Small intestine (tissue), 7 donors: Measurements from ENCODE around the gene KISS1. TPM values are rescaled to one million over a fixed set of nuclear protein-coding genes. Genes with fewer than 3 reads are reported as not detected.

Source experiments
- DNase-seq, 2 donors: peaks; one replicate each; pipeline versions ENCODE4 v3.0.0 to v3.0.0-alpha.2; 2013
- FAIRE-seq: peaks from 2 replicates; lab custom pipeline; 2012; peaks lifted over from hg19 to GRCh38; lab: Jason Lieb, UNC
- H3K27ac ChIP-seq, 3 donors: one replicate each; pipeline ENCODE4 v1.5.1; 2013; ENCODE audit warnings: low read length in 2 of 3, mild to moderate bottlenecking in 2 of 3, control low read depth in 1 of 3, inconsistent platforms in 1 of 3, low read depth in 1 of 3, moderate library complexity in 1 of 3
- H3K27me3 ChIP-seq, 3 donors: one replicate each; pipeline ENCODE4 v1.6.1; 2013; ENCODE audit warnings: low read length in 3 of 3, inconsistent platforms in 1 of 3; ENCODE audit not compliant: control insufficient read depth in 3 of 3, insufficient read depth in 3 of 3
- H3K36me3 ChIP-seq, 3 donors: one replicate each; pipeline ENCODE4 v1.6.1; 2013; ENCODE audit warnings: low read length in 3 of 3, inconsistent platforms in 1 of 3, low read depth in 1 of 3, mild to moderate bottlenecking in 1 of 3, moderate library complexity in 1 of 3; ENCODE audit not compliant: control insufficient read depth in 3 of 3, insufficient read depth in 2 of 3
- H3K4me1 ChIP-seq, 3 donors: one replicate each; pipeline ENCODE4 v1.6.1; 2013; ENCODE audit warnings: low read length in 2 of 3, inconsistent platforms in 1 of 3, low read depth in 1 of 3, mild to moderate bottlenecking in 1 of 3, moderate library complexity in 1 of 3; ENCODE audit not compliant: control insufficient read depth in 3 of 3, insufficient read depth in 2 of 3
- H3K4me3 ChIP-seq, 3 donors: one replicate each; pipeline ENCODE4 v1.5.1; 2013; ENCODE audit warnings: low read length in 3 of 3, control low read depth in 1 of 3, inconsistent platforms in 1 of 3, low read depth in 1 of 3, mild to moderate bottlenecking in 1 of 3, moderate library complexity in 1 of 3
- H3K9me3 ChIP-seq, 2 donors: one replicate each; pipeline ENCODE4 v1.6.1; 2013; ENCODE audit warnings: low read depth in 1 of 2, low read length in 1 of 2; ENCODE audit not compliant: control insufficient read depth in 2 of 2, insufficient read depth in 1 of 2
- WGBS, 3 donors: extraction: QIAGEN DNeasy Blood & Tissue Kit; methylation state at CpG; one replicate each; pipeline ENCODE4 v1.1.7; 2013; 5-methylcytosine and 5-hydroxymethylcytosine counted together
- polyA plus RNA-seq, 4 donors: library from polyadenylated mRNA; stranded (reverse) in 3 of 4; unstranded in 1 of 4; fragments of 200-250 nt in 3 of 4; fragments of 120-200 nt in 1 of 4; gene quantifications; one replicate each; pipeline versions ENCODE4 v1.2.1 to v1.2.3, GENCODE V29; 2013
- donor health status: healthy with polysubstance abuse.
- donor health status: control.
- donor health status: control.
- donor health status: Bipolar disorder and iron deficiency.
- donor health status: healthy.

The KISS1 gene
- polyA plus RNA-seq, 4 donors = 4.0 to 22.7 (median 11.5) TPM

DNA sequence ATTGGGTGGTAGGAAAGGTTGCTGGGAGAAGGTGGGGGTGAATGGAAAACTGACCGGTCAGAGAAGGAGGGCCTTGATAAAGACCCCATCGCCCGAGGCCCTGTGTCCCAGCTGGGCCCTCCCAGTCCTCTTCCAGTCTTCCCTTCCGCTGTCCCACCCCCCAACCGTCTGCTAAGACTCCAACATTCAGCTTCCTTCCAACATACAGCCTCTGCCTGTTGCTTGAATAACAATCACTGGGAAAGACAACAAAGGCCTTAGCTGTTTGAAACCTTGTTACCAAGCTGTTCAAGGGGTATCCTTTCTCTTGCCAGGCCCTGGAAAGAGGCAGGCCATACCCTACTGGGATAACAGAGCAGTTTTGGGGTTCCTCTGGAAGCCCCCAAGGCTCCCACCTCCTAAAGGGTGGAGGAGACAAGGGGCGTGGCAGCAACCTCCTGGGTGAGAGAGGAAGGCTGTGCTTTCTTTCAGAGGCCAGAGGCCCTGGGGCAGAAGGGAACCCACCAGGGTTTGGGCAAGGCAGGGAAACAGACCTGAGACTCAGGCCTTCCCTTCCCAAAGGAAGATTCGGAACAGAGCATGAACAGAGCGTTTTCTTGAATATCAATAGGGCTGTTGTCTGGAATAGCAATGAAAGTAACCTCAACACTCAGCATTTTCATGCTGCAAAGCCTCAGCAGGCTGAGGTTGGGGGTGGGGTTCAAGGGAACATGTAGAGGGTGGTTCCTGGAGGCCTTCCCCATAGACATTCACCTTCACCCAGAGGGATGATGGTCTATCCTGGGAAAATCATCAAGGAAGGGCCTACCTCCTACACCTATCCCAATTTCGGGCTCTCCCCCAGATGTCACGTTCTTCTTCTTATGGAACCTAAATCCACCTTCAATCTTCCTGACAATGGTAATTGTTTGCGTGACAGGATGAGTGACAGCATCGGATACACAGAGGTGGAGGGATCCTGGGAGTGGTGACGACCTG is 48.6 kb downstream of the KISS1 start:
- FAIRE-seq = no peak

DNA sequence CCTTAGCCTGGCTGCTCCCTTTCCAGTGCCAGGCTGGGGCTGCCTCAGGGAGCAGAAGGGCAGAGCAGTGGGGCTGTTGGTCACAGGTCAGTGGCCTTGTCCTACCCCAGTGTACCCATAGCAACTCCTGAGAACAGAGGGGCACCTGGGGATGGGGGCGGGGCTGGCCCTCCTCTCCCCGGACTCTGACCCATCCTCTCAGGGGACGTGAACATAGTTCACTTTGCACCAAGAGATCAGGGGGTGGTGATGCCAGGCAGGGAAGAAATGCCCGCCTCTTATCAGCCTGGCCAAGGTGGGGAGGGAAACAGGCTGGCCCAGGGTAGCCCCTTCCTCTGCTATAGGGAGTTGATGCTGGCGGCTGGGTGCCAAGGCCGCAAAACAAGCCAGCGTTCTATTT is 49.3 kb downstream of the KISS1 start:
- H3K36me3 ChIP-seq = peaks cover 0 to 43% (median 0%) of the 10 kb centered on the region in 3 donors
- H3K4me3 ChIP-seq = no peak overlapping the region
- H3K27ac ChIP-seq = peak overlapping the region in 1 of 3 donors; percentile 72
- no peaks in the 10 kb centered on the region for H3K27me3 ChIP-seq
- peak; percentile 57 to 74 for DNase-seq
- H3K9me3 ChIP-seq = no peaks in the 10 kb centered on the region
- 36 to 64% (median 37%) methylated on average over 6 to 7 of the region's 7 CpGs for WGBS, 3 donors
- peaks cover 0 to 67% (median 0%) of the 10 kb centered on the region in 3 donors for H3K4me1 ChIP-seq
- FAIRE-seq = no peak

More for the DNA sequence above, 48.6 kb downstream of the KISS1 start:
- 71 to 83% (median 76%) methylated on average over 13 of the region's 13 CpGs for WGBS, 3 donors
- no peaks in the 10 kb centered on the region for H3K27me3 ChIP-seq
- peak overlapping the region in 1 of 3 donors; percentile 72 for H3K27ac ChIP-seq
- H3K36me3 ChIP-seq = peaks cover 0 to 40% (median 0%) of the 10 kb centered on the region in 3 donors
- no peak overlapping the region for H3K4me3 ChIP-seq
- no peak for DNase-seq
- peaks cover 0 to 66% (median 0%) of the 10 kb centered on the region in 3 donors for H3K4me1 ChIP-seq
- H3K9me3 ChIP-seq = no peaks in the 10 kb centered on the region

DNA sequence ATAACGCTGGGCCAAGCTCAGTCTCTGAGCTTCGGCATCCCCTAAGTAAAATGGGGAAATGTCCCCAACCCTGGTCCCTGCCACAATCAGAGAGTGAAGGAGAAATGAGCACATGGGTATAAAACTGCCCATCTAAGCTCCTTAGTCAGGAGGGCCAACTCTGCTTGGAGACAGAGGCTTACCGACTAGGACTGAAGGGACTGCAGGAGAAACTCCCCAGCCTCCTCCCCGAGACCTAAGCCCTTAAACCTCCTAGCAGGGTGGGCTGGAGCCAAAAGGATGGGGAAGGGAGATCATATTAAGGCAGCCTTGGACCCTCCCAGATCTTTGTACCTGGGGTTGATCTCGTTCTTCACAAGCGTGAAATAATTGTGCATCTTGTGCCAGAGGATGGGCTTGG is 50.0 kb downstream of the KISS1 start:
- peak overlapping the region in 1 of 3 donors; percentile 48 for H3K27ac ChIP-seq

GRCh38 chr1:204145033-204145504 is 51.2 kb downstream of the KISS1 start:
- H3K36me3 ChIP-seq = peaks cover 0 to 51% (median 0%) of the 10 kb centered on the region in 3 donors
- DNase-seq (peak in 1 of 2 donors; percentile 48), FAIRE-seq (no peak)
- peak overlapping the region in 1 of 3 donors; percentile 22 for H3K27ac ChIP-seq
- peaks cover 0 to 63% (median 0%) of the 10 kb centered on the region in 3 donors for H3K4me1 ChIP-seq
- H3K27me3 ChIP-seq = no peaks in the 10 kb centered on the region
- no peak overlapping the region for H3K4me3 ChIP-seq
- 40 to 55% (median 43%) methylated on average over 4 of the region's 4 CpGs for WGBS, 3 donors
- H3K9me3 ChIP-seq = no peaks in the 10 kb centered on the region

More for the DNA sequence above, 50.0 kb downstream of the KISS1 start:
- 72 to 87% (median 73%) methylated on average over 6 of the region's 6 CpGs for WGBS, 3 donors
- Histone ChIP-seq H3K4me3 (no peak overlapping the region), H3K9me3 (no peaks in the 10 kb centered on the region), H3K4me1 (peaks cover 0 to 68% (median 0%) of the 10 kb centered on the region in 3 donors), H3K27me3 (no peaks in the 10 kb centered on the region), H3K36me3 (peaks cover 0 to 46% (median 0%) of the 10 kb centered on the region in 3 donors)
- no peak for DNase-seq
- no peak for FAIRE-seq

- Histone ChIP-seq H3K4me3 (no peak overlapping the region), H3K36me3 (peaks cover 0 to 57% (median 0%) of the 10 kb centered on the region in 3 donors), H3K9me3 (no peaks in the 10 kb centered on the region), H3K27ac (no peak overlapping the region), H3K27me3 (no peaks in the 10 kb centered on the region), H3K4me1 (peaks cover 0 to 63% (median 0%) of the 10 kb centered on the region in 3 donors)
- WGBS, 3 donors = 61 to 77% (median 61%) methylated on average over 14 of the region's 14 CpGs
- FAIRE-seq (no peak), DNase-seq (no peak)
These were observed 52.8 kb downstream of the KISS1 start for GRCh38 chr1:204143276-204144041.

- Histone ChIP-seq H3K9me3 (no peaks in the 10 kb centered on the region), H3K4me1 (peaks cover 0 to 51% (median 0%) of the 10 kb centered on the region in 3 donors), H3K27ac (peak overlapping the region in 1 of 3 donors; percentile 29), H3K27me3 (no peaks in the 10 kb centered on the region), H3K4me3 (no peak overlapping the region), H3K36me3 (peaks cover 0 to 59% (median 0%) of the 10 kb centered on the region in 3 donors)
- WGBS, 3 donors = 79 to 89% (median 80%) methylated on average over 5 of the region's 5 CpGs
- DNase-seq (peak in 1 of 2 donors; percentile 52), FAIRE-seq (no peak)
These were observed 54.0 kb downstream of the KISS1 start for GRCh38 chr1:204142032-204142974.

- Histone ChIP-seq H3K4me1 (peaks cover 0 to 40% (median 0%) of the 10 kb centered on the region in 3 donors), H3K27ac (no peak overlapping the region), H3K36me3 (peaks cover 0 to 62% (median 0%) of the 10 kb centered on the region in 3 donors), H3K9me3 (no peaks in the 10 kb centered on the region), H3K4me3 (no peak overlapping the region), H3K27me3 (no peaks in the 10 kb centered on the region)
- no peak for FAIRE-seq
- 88 to 95% (median 94%) methylated on average over 3 of the region's 3 CpGs for WGBS, 3 donors
- DNase-seq = no peak
These were observed 55.2 kb downstream of the KISS1 start for GRCh38 chr1:204141131-204141530.
